HepG2 (cell line): ENCODE data around the gene YJEFN3. TPM values are rescaled to one million over a fixed set of nuclear protein-coding genes. Genes with fewer than 3 reads are reported as not detected.

Experiments
- ARNT ChIP-seq: fragments of 450-650 bp; IDR thresholded peaks from 2 replicates; pipeline ENCODE4 v1.6.1; 2017
- ELF4 ChIP-seq: sonication (generic); formaldehyde crosslinking; IDR thresholded peaks from 2 replicates; pipeline ENCODE4 v1.5.0; 2020; ENCODE audit warnings: missing genetic modification reagents, mild to moderate bottlenecking, moderate library complexity, borderline replicate concordance
- EP300 ChIP-seq, 3 experiments: sonication (generic) in 1 of 3; formaldehyde crosslinking in 1 of 3; IDR thresholded peaks; 2 replicates each; pipeline versions ENCODE4 v1.5.1 to v1.6.1; 2011 to 2020; ENCODE audit warnings: low read depth in 2 of 3, low read length in 2 of 3, borderline replicate concordance in 1 of 3, improper control_type of control experiment in 1 of 3, mild to moderate bottlenecking in 1 of 3, missing genetic modification reagents in 1 of 3, moderate library complexity in 1 of 3
- KAT7 ChIP-seq: IDR thresholded peaks from 2 replicates; pipeline ENCODE4 v1.6.1; 2018; ENCODE audit warnings: borderline replicate concordance, missing compliant biosample characterization
- KLF9 ChIP-seq: IDR thresholded peaks from 2 replicates; pipeline ENCODE4 v1.6.1; 2016; ENCODE audit warnings: low read depth
- MTA1 ChIP-seq: sonication (generic); formaldehyde crosslinking; IDR thresholded peaks from 2 replicates; pipeline ENCODE4 v1.4.0; 2020; ENCODE audit warnings: missing genetic modification reagents, mild to moderate bottlenecking, borderline replicate concordance
- RCOR2 ChIP-seq: IDR thresholded peaks from 2 replicates; pipeline ENCODE4 v1.6.1; 2016; ENCODE audit warnings: missing biosample characterization, missing genetic modification reagents
- REPIN1 ChIP-seq: sonication (generic); formaldehyde crosslinking; IDR thresholded peaks from 2 replicates; pipeline ENCODE4 v1.8.0; 2022; ENCODE audit warnings: missing genetic modification reagents, low read depth, mild to moderate bottlenecking, borderline replicate concordance
- SCMH1 ChIP-seq: sonication (generic); formaldehyde crosslinking; IDR thresholded peaks from 2 replicates; pipeline ENCODE4 v1.9.0; 2021; ENCODE audit warnings: missing genetic modification reagents, mild to moderate bottlenecking, borderline replicate concordance
- SIX1 ChIP-seq: sonication (generic); formaldehyde crosslinking; IDR thresholded peaks from 2 replicates; pipeline ENCODE4 v1.4.0; 2020; ENCODE audit warnings: missing genetic modification reagents, borderline replicate concordance
- ZNF20 ChIP-seq: sonication (generic); formaldehyde crosslinking; IDR thresholded peaks from 2 replicates; pipeline ENCODE4 v1.4.0; 2020; ENCODE audit warnings: mild to moderate bottlenecking, moderate library complexity, missing genetic modification reagents
- ZNF354B ChIP-seq: sonication (generic); formaldehyde crosslinking; IDR thresholded peaks from 2 replicates; pipeline ENCODE4 v1.8.0; 2022; ENCODE audit warnings: mild to moderate bottlenecking, missing genetic modification reagents
- ZNF782 ChIP-seq: sonication (generic); formaldehyde crosslinking; IDR thresholded peaks from 2 replicates; pipeline ENCODE4 v1.4.0; 2020; ENCODE audit warnings: missing genetic modification reagents, mild to moderate bottlenecking, borderline replicate concordance
- polyA plus RNA-seq, 8 experiments: library from polyadenylated mRNA; depleted of rRNA in 3 of 8; stranded (reverse) in 7 of 8; unstranded in 1 of 8; fragments of >200 nt; fragmentation: Illumina TruSeq in 4 of 8; extraction: Trizol in 4 of 8; gene quantifications; 2 replicates each; pipeline versions ENCODE4 v1.2.1 to v1.2.3, GENCODE V29; 2011 to 2016; ENCODE audit warnings: low read depth in 4 of 8, missing spikeins in 1 of 8, mixed read lengths in 1 of 8; ENCODE audit not compliant: insufficient read depth in 1 of 8
- total RNA-seq, 5 experiments: library from RNA; depleted of rRNA; stranded (reverse); fragments of >200 nt; fragmentation: Illumina TruSeq; extraction: Trizol; gene quantifications; 2 replicates each; pipeline ENCODE4 v1.2.3, GENCODE V29; 2016; ENCODE audit warnings: low read depth in 1 of 5
- TF ChIP-seq, protein P1 (sequence below): IDR thresholded peaks from 2 replicates; pipeline ENCODE4 v1.6.1; 2016; ENCODE audit warnings: mild to moderate bottlenecking, missing biosample characterization, missing genetic modification reagents
- TF ChIP-seq, protein P2 (sequence below): sonication (generic); formaldehyde crosslinking; IDR thresholded peaks from 2 replicates; pipeline ENCODE4 v1.9.0; 2021; ENCODE audit warnings: missing genetic modification reagents, mild to moderate bottlenecking, borderline replicate concordance
- TF ChIP-seq, protein P3 (sequence below): sonication (generic); formaldehyde crosslinking; conservative IDR thresholded peaks from 2 replicates; pipeline ENCODE4 v1.4.0; 2020; ENCODE audit warnings: missing genetic modification reagents
- TF ChIP-seq, protein P4 (sequence below): sonication (generic); formaldehyde crosslinking; IDR thresholded peaks from 2 replicates; pipeline ENCODE4 v1.4.0; 2020; ENCODE audit warnings: missing genetic modification reagents, borderline replicate concordance
- TF ChIP-seq, protein P5 (sequence below): IDR thresholded peaks from 2 replicates; pipeline ENCODE4 v1.6.1; 2018; ENCODE audit warnings: missing genetic modification reagents, mild to moderate bottlenecking, missing compliant biosample characterization

YJEFN3 gene
- total and polyA plus RNA-seq, 2 of the 13 experiments (the other 11 are each of a cell fraction or from before 2014, with no cell fraction given), result 0.89 to 4.0 TPM

DNA sequence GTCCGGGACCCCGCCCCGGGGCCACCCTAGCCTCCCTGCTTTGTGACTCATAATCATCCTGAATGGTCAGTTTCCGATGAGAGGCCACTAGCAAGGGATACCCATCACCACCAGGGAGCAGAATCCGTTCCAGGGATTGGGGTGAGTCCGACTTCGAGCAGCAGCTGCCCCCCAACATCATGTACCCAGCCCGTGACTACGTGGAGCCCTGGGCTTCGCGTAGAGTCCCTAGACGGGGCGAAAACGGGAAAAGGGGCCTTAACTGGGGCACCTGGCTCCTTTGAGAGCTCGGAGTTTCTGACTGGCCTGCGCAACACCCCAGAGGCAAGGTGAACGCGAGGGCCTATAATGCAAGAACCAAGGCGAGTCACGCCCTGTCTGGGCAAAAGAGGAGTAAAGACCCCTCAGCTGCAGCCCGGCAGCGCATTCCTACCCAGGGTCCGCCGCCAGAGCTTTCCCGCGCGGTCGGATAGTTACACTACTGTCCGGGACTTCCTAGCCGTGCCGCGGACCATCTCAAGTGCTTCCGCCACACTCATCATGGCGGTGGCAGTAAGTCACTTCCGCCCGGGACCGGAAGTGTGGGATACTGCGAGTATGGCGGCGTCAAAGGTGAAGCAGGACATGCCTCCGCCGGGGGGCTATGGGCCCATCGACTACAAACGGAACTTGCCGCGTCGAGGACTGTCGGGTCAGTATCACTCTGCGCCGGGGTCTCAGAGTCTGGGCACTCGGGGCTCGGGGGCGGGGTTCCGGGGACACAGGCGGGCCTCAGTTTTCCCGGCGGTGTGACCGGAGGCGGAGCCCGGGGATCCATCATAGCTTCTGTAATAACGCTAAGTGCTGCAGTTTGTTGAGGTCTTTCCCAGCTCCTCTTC lies 12.8 kb upstream of the YJEFN3 start, which contains the start of gene NDUFA13 (continued):
- TF ChIP-seq, protein P1, sequence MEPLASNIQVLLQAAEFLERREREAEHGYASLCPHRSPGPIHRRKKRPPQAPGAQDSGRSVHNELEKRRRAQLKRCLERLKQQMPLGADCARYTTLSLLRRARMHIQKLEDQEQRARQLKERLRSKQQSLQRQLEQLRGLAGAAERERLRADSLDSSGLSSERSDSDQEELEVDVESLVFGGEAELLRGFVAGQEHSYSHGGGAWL, result no peak
- peak; percentile 99 for TF ChIP-seq ELF4 (CRISPR knock-in tag)
- TF ChIP-seq ZNF354B (CRISPR knock-in tag), result no peak
- TF ChIP-seq, protein P2, sequence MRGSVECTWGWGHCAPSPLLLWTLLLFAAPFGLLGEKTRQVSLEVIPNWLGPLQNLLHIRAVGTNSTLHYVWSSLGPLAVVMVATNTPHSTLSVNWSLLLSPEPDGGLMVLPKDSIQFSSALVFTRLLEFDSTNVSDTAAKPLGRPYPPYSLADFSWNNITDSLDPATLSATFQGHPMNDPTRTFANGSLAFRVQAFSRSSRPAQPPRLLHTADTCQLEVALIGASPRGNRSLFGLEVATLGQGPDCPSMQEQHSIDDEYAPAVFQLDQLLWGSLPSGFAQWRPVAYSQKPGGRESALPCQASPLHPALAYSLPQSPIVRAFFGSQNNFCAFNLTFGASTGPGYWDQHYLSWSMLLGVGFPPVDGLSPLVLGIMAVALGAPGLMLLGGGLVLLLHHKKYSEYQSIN (CRISPR knock-in tag), result no peak
- TF ChIP-seq, protein P3, sequence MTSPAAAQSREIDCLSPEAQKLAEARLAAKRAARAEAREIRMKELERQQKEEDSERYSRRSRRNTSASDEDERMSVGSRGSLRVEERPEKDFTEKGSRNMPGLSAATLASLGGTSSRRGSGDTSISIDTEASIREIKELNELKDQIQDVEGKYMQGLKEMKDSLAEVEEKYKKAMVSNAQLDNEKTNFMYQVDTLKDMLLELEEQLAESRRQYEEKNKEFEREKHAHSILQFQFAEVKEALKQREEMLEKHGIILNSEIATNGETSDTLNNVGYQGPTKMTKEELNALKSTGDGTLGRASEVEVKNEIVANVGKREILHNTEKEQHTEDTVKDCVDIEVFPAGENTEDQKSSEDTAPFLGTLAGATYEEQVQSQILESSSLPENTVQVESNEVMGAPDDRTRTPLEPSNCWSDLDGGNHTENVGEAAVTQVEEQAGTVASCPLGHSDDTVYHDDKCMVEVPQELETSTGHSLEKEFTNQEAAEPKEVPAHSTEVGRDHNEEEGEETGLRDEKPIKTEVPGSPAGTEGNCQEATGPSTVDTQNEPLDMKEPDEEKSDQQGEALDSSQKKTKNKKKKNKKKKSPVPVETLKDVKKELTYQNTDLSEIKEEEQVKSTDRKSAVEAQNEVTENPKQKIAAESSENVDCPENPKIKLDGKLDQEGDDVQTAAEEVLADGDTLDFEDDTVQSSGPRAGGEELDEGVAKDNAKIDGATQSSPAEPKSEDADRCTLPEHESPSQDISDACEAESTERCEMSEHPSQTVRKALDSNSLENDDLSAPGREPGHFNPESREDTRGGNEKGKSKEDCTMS, result no peak
- no peak for TF ChIP-seq KLF9 (CRISPR knock-in tag)
- TF ChIP-seq SCMH1 (CRISPR knock-in tag), result no peak
- TF ChIP-seq KAT7 (CRISPR knock-in tag), result no peak
- TF ChIP-seq SIX1 (CRISPR knock-in tag), result 0 out of 2 replicates have a peak, but pooled peaks have one; percentile 19
- peak; percentile 84; the same call in 1 of the 2 replicates for TF ChIP-seq ZNF782 (CRISPR knock-in tag)
- TF ChIP-seq RCOR2, result no peak
- TF ChIP-seq, protein P4, sequence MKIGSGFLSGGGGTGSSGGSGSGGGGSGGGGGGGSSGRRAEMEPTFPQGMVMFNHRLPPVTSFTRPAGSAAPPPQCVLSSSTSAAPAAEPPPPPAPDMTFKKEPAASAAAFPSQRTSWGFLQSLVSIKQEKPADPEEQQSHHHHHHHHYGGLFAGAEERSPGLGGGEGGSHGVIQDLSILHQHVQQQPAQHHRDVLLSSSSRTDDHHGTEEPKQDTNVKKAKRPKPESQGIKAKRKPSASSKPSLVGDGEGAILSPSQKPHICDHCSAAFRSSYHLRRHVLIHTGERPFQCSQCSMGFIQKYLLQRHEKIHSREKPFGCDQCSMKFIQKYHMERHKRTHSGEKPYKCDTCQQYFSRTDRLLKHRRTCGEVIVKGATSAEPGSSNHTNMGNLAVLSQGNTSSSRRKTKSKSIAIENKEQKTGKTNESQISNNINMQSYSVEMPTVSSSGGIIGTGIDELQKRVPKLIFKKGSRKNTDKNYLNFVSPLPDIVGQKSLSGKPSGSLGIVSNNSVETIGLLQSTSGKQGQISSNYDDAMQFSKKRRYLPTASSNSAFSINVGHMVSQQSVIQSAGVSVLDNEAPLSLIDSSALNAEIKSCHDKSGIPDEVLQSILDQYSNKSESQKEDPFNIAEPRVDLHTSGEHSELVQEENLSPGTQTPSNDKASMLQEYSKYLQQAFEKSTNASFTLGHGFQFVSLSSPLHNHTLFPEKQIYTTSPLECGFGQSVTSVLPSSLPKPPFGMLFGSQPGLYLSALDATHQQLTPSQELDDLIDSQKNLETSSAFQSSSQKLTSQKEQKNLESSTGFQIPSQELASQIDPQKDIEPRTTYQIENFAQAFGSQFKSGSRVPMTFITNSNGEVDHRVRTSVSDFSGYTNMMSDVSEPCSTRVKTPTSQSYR (CRISPR knock-in tag), result no peak
- TF ChIP-seq, protein P5, sequence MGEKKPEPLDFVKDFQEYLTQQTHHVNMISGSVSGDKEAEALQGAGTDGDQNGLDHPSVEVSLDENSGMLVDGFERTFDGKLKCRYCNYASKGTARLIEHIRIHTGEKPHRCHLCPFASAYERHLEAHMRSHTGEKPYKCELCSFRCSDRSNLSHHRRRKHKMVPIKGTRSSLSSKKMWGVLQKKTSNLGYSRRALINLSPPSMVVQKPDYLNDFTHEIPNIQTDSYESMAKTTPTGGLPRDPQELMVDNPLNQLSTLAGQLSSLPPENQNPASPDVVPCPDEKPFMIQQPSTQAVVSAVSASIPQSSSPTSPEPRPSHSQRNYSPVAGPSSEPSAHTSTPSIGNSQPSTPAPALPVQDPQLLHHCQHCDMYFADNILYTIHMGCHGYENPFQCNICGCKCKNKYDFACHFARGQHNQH (CRISPR knock-in tag), result peak; percentile 64; the same call in 1 of the 2 replicates
- TF ChIP-seq EP300 (IDR thresholded peaks at IDR 0.05; ENCODE audit: low read depth in 2 of 2, low read length in 2 of 2), result peak in 1 of 2 experiments; percentile 34; a peak in 1 of 4 replicates
- TF ChIP-seq EP300 (CRISPR knock-in tag; IDR thresholded peaks at IDR 0.05; ENCODE audit: borderline replicate concordance), result no peak
- TF ChIP-seq MTA1 (CRISPR knock-in tag), result peak; percentile 63; the same call in 1 of the 2 replicates
- TF ChIP-seq REPIN1, result peak; percentile 66
- no peak for TF ChIP-seq ZNF20
- TF ChIP-seq ARNT, result no peak
